ENCODE results near the gene DBF4B.
"Not testable (repeated sequence)": the region's sequence is repeated elsewhere in the genome, so short reads cannot be mapped to it uniquely, and the experiment has no call there.

GRCh38 chr17:44755180-44755579, 46.7 kb downstream of the DBF4B start:
- TF ChIP-seq SRF (IDR thresholded peaks at IDR 0.05; ENCODE audit: low read depth); ZNF274 (IDR thresholded peaks at IDR 0.05; ENCODE audit: low read depth, low read length); EZH2 (IDR thresholded peaks at IDR 0.05); CTCF (IDR thresholded peaks at IDR 0.05 in 2 of 3, conservative IDR thresholded peaks at IDR 0.05 in 1 of 3; ENCODE audit: borderline replicate concordance in 1 of 3, insufficient read depth in 1 of 3, low read depth in 2 of 3, low read length in 2 of 3); REST (IDR thresholded peaks at IDR 0.05; ENCODE audit: low read depth); POLR2A (IDR thresholded peaks at IDR 0.05; ENCODE audit: borderline replicate concordance, extremely low read depth, insufficient read depth, insufficient read length); ZBTB33 (IDR thresholded peaks at IDR 0.05; ENCODE audit: extremely low read depth, insufficient replicate concordance, low read length); YY1 (IDR thresholded peaks at IDR 0.05; ENCODE audit: extremely low read depth, insufficient replicate concordance, low read depth, low read length); EZH2phosphoT487 (IDR thresholded peaks at IDR 0.05; ENCODE audit: borderline replicate concordance); CBX3 (IDR thresholded peaks at IDR 0.05; ENCODE audit: low read depth); POLR2AphosphoS5 (IDR thresholded peaks at IDR 0.05; ENCODE audit: low read depth, low read length): not testable (repeated sequence)
